ENCODE results near the gene CACNA1B.

The CACNA1B gene

DNA sequence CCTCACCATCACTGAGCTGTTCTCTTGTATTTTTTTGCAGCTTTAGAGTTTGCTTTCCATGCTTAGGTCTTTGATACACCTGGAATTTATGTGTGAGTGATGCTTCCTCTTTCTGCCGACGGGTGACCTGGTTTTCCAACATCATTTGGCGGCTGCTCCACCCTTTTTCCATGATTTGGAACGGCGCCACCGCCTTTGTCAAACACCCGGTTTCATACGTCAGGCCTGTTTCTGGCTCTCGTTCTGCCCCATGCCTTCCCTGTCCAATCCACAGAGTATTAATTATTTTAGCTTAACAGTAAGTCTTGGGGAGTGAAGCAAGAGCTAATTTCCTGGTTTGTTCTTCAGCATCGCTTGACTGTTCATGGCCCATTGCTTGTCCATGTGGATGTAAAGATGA lies 30.2 kb downstream of the CACNA1B start:
- DNase-seq (ENCODE audit: low read depth in 1 of 2, low spot score in 1 of 2) = no peak
- Histone ChIP-seq H3K4me3 (replicated peaks; ENCODE audit: insufficient read depth, low read length) (no peak overlapping the region), H3K27ac (replicated peaks) (no peak overlapping the region), H3K27me3 (ENCODE audit: insufficient read depth, poor library complexity, severe bottlenecking) (no peaks in the 10 kb centered on the region)
- TF ChIP-seq GABPA (IDR thresholded peaks at IDR 0.05; ENCODE audit: low read depth) = no peak
- TF ChIP-seq SPI1 (IDR thresholded peaks at IDR 0.05; ENCODE audit: borderline replicate concordance, low read depth) = no peak
- no peak for TF ChIP-seq POLR2AphosphoS5 (IDR thresholded peaks at IDR 0.05; ENCODE audit: low read depth)
- TF ChIP-seq, protein P1, sequence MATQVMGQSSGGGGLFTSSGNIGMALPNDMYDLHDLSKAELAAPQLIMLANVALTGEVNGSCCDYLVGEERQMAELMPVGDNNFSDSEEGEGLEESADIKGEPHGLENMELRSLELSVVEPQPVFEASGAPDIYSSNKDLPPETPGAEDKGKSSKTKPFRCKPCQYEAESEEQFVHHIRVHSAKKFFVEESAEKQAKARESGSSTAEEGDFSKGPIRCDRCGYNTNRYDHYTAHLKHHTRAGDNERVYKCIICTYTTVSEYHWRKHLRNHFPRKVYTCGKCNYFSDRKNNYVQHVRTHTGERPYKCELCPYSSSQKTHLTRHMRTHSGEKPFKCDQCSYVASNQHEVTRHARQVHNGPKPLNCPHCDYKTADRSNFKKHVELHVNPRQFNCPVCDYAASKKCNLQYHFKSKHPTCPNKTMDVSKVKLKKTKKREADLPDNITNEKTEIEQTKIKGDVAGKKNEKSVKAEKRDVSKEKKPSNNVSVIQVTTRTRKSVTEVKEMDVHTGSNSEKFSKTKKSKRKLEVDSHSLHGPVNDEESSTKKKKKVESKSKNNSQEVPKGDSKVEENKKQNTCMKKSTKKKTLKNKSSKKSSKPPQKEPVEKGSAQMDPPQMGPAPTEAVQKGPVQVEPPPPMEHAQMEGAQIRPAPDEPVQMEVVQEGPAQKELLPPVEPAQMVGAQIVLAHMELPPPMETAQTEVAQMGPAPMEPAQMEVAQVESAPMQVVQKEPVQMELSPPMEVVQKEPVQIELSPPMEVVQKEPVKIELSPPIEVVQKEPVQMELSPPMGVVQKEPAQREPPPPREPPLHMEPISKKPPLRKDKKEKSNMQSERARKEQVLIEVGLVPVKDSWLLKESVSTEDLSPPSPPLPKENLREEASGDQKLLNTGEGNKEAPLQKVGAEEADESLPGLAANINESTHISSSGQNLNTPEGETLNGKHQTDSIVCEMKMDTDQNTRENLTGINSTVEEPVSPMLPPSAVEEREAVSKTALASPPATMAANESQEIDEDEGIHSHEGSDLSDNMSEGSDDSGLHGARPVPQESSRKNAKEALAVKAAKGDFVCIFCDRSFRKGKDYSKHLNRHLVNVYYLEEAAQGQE (IDR thresholded peaks at IDR 0.05; ENCODE audit: insufficient replicate concordance, low read depth) = no peak
- no peak for TF ChIP-seq CTCF (IDR thresholded peaks at IDR 0.05; ENCODE audit: insufficient read depth, low read length)

GRCh38 chr9:137912671-137913070 lies 35.1 kb downstream of the CACNA1B start:
- Histone ChIP-seq H3K27me3 (ENCODE audit: insufficient read depth, poor library complexity, severe bottlenecking) (no peaks in the 10 kb centered on the region), H3K27ac (replicated peaks) (no peak overlapping the region), H3K4me3 (replicated peaks; ENCODE audit: insufficient read depth, low read length) (no peak overlapping the region)
- TF ChIP-seq CTCF (IDR thresholded peaks at IDR 0.05; ENCODE audit: insufficient read depth, low read length) (no peak), POLR2AphosphoS5 (IDR thresholded peaks at IDR 0.05; ENCODE audit: low read depth) (no peak), SPI1 (IDR thresholded peaks at IDR 0.05; ENCODE audit: borderline replicate concordance, low read depth) (no peak), GABPA (IDR thresholded peaks at IDR 0.05; ENCODE audit: low read depth) (no peak)
- TF ChIP-seq, protein P1 (IDR thresholded peaks at IDR 0.05; ENCODE audit: insufficient replicate concordance, low read depth) = no peak
- DNase-seq (ENCODE audit: low read depth in 1 of 2, low spot score in 1 of 2) = no peak

GRCh38 chr9:137913132-137913531 lies 35.5 kb downstream of the CACNA1B start:
- Histone ChIP-seq H3K27me3 (ENCODE audit: insufficient read depth, poor library complexity, severe bottlenecking) (no peaks in the 10 kb centered on the region), H3K4me3 (replicated peaks; ENCODE audit: insufficient read depth, low read length) (no peak overlapping the region), H3K27ac (replicated peaks) (no peak overlapping the region)
- TF ChIP-seq CTCF (IDR thresholded peaks at IDR 0.05; ENCODE audit: insufficient read depth, low read length) = no peak
- no peak for TF ChIP-seq SPI1 (IDR thresholded peaks at IDR 0.05; ENCODE audit: borderline replicate concordance, low read depth)
- no peak for TF ChIP-seq GABPA (IDR thresholded peaks at IDR 0.05; ENCODE audit: low read depth)
- TF ChIP-seq, protein P1 (IDR thresholded peaks at IDR 0.05; ENCODE audit: insufficient replicate concordance, low read depth) = no peak
- no peak for TF ChIP-seq POLR2AphosphoS5 (IDR thresholded peaks at IDR 0.05; ENCODE audit: low read depth)
- no peak for DNase-seq (ENCODE audit: low read depth in 1 of 2, low spot score in 1 of 2)
